Measurements from ENCODE around the gene MCTS1.

GRCh38 chrX:120560405-120560841 lies 43.5 kb upstream of the MCTS1 start:
- TF ChIP-seq CTCF (IDR thresholded peaks at IDR 0.05) (no peak), POLR2A (IDR thresholded peaks at IDR 0.05) (no peak), EP300 (IDR thresholded peaks at IDR 0.05) (no peak)
